Esophagus muscularis mucosa (tissue), 4 donors: ENCODE measurements around the gene CLEC4F. TPM values are rescaled to one million over a fixed set of nuclear protein-coding genes. Genes with fewer than 3 reads are reported as not detected.

Experiments used
- DNase-seq: peaks from one replicate; pipeline ENCODE4 v3.0.0-alpha.2; 2017; ENCODE audit errors: extremely low spot score
- H3K27ac ChIP-seq, 4 donors: fragments of 200-600 bp; sonication (generic); replicated peaks in 1 of 4; 1 replicate in 3 of 4; 2 replicates in 1 of 4; pipeline ENCODE4 v1.5.1; 2016 to 2019; ENCODE audit warnings: mild to moderate bottlenecking in 1 of 4
- H3K27me3 ChIP-seq, 4 donors: fragments of 200-600 bp; sonication (generic); one replicate each; pipeline versions ENCODE4 v1.5.1 to v1.6.0; 2016 to 2019
- H3K36me3 ChIP-seq, 4 donors: fragments of 200-600 bp; sonication (generic); one replicate each; pipeline ENCODE4 v1.5.1; 2016 to 2019
- H3K4me1 ChIP-seq, 4 donors: fragments of 200-600 bp; sonication (generic); one replicate each; pipeline ENCODE4 v1.5.1; 2016 to 2019
- H3K4me3 ChIP-seq, 4 donors: fragments of 200-600 bp; sonication (generic); 1 replicate in 2 of 4; 2 replicates in 2 of 4; pipeline ENCODE4 v1.5.1; 2016 to 2019; ENCODE audit warnings: mild to moderate bottlenecking in 4 of 4, moderate library complexity in 1 of 4
- H3K9me3 ChIP-seq, 4 donors: fragments of 200-600 bp; sonication (generic); 1 replicate in 3 of 4; 2 replicates in 1 of 4; pipeline ENCODE4 v1.5.1; 2016 to 2019
- EP300 ChIP-seq: sonication (generic); formaldehyde crosslinking; IDR thresholded peaks from one replicate; pipeline ENCODE4 v1.6.1; 2017; ENCODE audit warnings: antibody characterized with exemption
- POLR2A ChIP-seq: fragments of 450-650 bp; IDR thresholded peaks from one replicate; pipeline ENCODE4 v1.6.1; 2017; ENCODE audit warnings: antibody characterized with exemption, moderate library complexity, mild to moderate bottlenecking, low read depth
- POLR2AphosphoS5 ChIP-seq, 2 donors: sonication (generic); formaldehyde crosslinking; IDR thresholded peaks; one replicate each; pipeline ENCODE4 v1.6.1; 2017; ENCODE audit warnings: antibody characterized with exemption in 2 of 2
- WGBS: methylation state at CpG from one replicate; pipeline ENCODE4 v1.1.5; 2018; 5-methylcytosine and 5-hydroxymethylcytosine counted together
- intact Hi-C: fragments of 100-400 bp; cut with DNase I; formaldehyde crosslinking; loops from one replicate; pipeline ENCODE4 v1.15.1; 2023
- total RNA-seq, 4 donors: library from RNA; depleted of rRNA; stranded (reverse); fragments of >200 nt; gene quantifications; one replicate each; pipeline versions ENCODE4 v1.1.0 to v1.2.1, GENCODE V29; 2016
- TF ChIP-seq, protein P1 (sequence below), 3 experiments: fragments of 200-600 bp in 2 of 3; fragments of 450-650 bp in 1 of 3; sonication (generic) in 2 of 3; IDR thresholded peaks; one replicate each; pipeline ENCODE4 v1.5.1; 2017 to 2019; ENCODE audit warnings: antibody characterized with exemption in 3 of 3, mild to moderate bottlenecking in 2 of 3, moderate library complexity in 1 of 3

The CLEC4F gene
- total RNA-seq, 4 donors from 2014 or later: 0.13 to 0.63 (median 0.42) TPM; not detected in 1

DNA sequence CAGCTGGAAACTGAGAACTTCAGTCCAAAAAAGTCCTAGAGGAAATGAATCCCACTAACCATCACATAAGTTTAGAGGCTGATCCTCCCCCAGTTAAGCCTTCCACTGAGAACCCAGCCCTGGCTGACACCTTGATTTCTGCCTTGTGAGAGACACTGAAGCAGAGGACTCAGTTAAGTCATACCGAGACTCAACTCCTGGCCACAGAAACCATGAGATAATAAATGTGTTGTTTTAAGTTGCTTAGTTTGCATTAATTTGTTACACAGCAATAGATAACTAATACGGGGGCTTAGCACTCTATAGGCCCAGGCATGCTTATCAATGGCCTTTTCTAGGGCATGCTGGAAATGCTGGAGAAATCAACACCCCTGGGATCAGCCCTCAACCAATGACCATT lies 49.0 kb downstream of the CLEC4F start:
- 79% methylated on average over 2 of the region's 2 CpGs for WGBS
- H3K27ac ChIP-seq: no peak overlapping the region
- H3K36me3 ChIP-seq: no peaks in the 10 kb centered on the region
- H3K4me3 ChIP-seq: no peak overlapping the region
- peaks cover 0 to 7% (median 0%) of the 10 kb centered on the region in 4 donors for H3K9me3 ChIP-seq
- intact Hi-C loops: no loop called here
- DNase-seq: no peak
- peaks cover 0 to 85% (median 15%) of the 10 kb centered on the region in 4 donors for H3K27me3 ChIP-seq
- H3K4me1 ChIP-seq: peaks cover 13 to 21% (median 17%) of the 10 kb centered on the region in 4 donors
- TF ChIP-seq, protein P1, sequence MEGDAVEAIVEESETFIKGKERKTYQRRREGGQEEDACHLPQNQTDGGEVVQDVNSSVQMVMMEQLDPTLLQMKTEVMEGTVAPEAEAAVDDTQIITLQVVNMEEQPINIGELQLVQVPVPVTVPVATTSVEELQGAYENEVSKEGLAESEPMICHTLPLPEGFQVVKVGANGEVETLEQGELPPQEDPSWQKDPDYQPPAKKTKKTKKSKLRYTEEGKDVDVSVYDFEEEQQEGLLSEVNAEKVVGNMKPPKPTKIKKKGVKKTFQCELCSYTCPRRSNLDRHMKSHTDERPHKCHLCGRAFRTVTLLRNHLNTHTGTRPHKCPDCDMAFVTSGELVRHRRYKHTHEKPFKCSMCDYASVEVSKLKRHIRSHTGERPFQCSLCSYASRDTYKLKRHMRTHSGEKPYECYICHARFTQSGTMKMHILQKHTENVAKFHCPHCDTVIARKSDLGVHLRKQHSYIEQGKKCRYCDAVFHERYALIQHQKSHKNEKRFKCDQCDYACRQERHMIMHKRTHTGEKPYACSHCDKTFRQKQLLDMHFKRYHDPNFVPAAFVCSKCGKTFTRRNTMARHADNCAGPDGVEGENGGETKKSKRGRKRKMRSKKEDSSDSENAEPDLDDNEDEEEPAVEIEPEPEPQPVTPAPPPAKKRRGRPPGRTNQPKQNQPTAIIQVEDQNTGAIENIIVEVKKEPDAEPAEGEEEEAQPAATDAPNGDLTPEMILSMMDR (IDR thresholded peaks at IDR 0.05): no peak
- TF ChIP-seq EP300 (no peak), POLR2AphosphoS5 (IDR thresholded peaks at IDR 0.05) (no peak)

DNA sequence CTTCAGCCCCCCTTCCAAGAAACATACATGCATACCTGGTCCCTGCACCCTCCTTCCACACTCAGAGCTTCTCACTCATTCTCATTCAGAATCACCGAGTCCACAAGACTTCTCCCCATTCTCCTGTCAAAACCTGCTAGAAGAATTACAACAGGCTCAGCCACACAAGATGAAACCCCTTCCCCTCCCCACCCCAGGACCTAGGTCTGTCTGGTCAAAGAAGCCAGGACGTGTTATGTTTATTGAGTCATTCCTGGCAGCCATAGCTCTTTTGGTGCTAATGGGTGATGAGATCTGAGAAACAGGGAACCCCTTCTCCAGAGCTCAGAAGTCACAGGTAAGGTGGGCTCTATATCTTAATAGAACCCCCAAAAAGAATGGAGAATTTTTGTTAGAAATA lies 50.9 kb downstream of the CLEC4F start:
- 62% methylated on average over 2 of the region's 2 CpGs for WGBS
- TF ChIP-seq EP300 (no peak), POLR2A (no peak), POLR2AphosphoS5 (IDR thresholded peaks at IDR 0.05) (no peak)
- TF ChIP-seq, protein P1 (IDR thresholded peaks at IDR 0.05): no peak
- Histone ChIP-seq H3K36me3 (no peaks in the 10 kb centered on the region), H3K4me1 (peaks cover 14 to 22% (median 17%) of the 10 kb centered on the region in 4 donors), H3K9me3 (no peaks in the 10 kb centered on the region), H3K4me3 (no peak overlapping the region), H3K27me3 (peaks cover 0 to 81% (median 16%) of the 10 kb centered on the region in 4 donors), H3K27ac (no peak overlapping the region)
- intact Hi-C loops: no loop called here
- DNase-seq: no peak

DNA sequence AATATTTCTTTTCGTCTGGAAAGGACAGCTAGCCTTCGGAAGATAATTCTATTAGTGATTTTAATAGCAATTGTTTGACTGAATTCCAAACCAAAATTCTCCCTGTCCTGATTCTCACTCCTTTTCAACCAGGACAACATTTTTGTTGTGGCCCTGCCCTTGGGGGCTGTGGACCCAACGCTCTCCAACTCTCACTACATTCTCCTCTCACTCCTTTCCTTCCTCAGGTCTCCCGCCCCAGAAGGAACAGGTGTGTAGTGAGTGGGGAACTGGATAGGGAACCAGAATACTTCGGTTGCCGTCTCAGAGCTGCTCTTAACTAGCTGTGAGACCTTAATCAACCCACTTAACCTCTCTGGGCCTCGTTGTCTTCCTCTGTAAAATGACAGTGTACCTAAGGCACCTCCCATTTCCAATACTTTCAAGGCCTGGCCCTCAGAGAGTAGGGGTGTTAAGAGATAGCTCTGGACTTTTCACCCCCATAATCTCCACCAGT lies 51.8 kb downstream of the CLEC4F start:
- Histone ChIP-seq H3K27me3 (peaks cover 0 to 81% (median 16%) of the 10 kb centered on the region in 4 donors), H3K27ac (no peak overlapping the region), H3K4me1 (peaks cover 14 to 22% (median 17%) of the 10 kb centered on the region in 4 donors), H3K4me3 (peak overlapping the region in 2 of 4 donors; percentile 47 to 48), H3K9me3 (no peaks in the 10 kb centered on the region), H3K36me3 (no peaks in the 10 kb centered on the region)
- intact Hi-C loops: no loop called here
- no peak for TF ChIP-seq POLR2AphosphoS5 (IDR thresholded peaks at IDR 0.05)
- no peak for TF ChIP-seq EP300
- TF ChIP-seq, protein P1 (IDR thresholded peaks at IDR 0.05): no peak
- 65% methylated on average over 7 of the region's 7 CpGs for WGBS
- DNase-seq: no peak

DNA sequence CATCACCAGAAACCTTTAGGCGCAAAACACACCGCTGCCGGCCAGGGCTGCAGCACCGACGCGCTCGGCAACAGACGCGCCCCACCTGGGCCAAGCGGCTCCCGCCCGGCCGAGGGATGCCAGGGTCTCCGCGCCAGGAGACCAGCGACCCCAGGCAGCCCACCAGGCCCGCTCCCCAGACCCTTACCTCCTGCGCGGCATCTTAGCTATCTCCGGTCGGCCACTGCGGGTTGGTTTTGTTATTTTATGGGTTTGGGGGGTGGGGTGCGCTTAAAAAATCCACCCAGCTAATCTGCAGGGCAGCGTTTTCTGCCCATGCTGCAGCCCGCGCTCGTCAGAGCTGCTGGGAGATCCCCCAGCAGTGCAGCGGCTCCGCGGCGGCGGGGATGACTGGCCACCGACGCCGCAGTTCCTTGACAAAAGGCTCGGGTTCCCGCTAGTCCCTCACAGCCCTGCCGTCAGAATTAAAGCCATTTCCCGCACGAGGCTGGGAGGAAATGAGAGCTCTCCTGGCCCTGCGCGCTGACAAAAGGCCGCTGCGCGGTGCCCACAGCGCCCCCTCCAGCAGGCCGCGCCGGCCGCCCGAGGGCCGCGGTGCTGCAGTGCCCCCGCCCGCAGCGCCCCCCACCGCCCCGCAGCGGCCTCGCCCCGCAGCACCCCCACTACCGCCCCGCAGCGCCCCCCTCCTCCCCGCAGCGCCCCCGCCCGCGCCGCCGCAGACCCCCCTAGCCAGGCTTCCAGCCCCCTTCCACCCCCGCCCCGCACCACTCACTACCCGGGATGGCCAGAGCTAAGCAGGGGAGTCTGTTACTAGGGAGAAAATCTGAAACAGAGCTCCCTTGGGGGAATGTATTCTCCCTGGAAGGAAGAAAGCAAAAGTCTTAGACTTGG lies 52.5 kb downstream of the CLEC4F start, which contains the start of gene ADD2:
ADD2 (minus strand) TSS at position 502 of the 891 bp plus-strand sequence. CDS start 61,792 bp downstream, outside the sequence.
- DNase-seq: no peak
- peaks cover 0 to 76% (median 16%) of the 10 kb centered on the region in 4 donors for H3K27me3 ChIP-seq
- H3K36me3 ChIP-seq: no peaks in the 10 kb centered on the region
- no peaks in the 10 kb centered on the region for H3K9me3 ChIP-seq
- intact Hi-C loops: no loop called here
- TF ChIP-seq POLR2AphosphoS5 (IDR thresholded peaks at IDR 0.05): no peak
- TF ChIP-seq POLR2A: no peak
- no peak for TF ChIP-seq EP300
- TF ChIP-seq, protein P1 (IDR thresholded peaks at IDR 0.05): peak in 1 of 3 experiments; percentile 20
- H3K4me1 ChIP-seq: peaks cover 14 to 22% (median 17%) of the 10 kb centered on the region in 4 donors
- peak within 1 kb of the TSS; percentile 47 to 56 (median 51) for H3K4me3 ChIP-seq
- H3K27ac ChIP-seq: peak within 1 kb of the TSS in 2 of 4 donors; percentile 11 to 43
- WGBS: under 1% methylated on average over 20 of the region's 74 CpGs
